DMS153 treated with DMSO at 0.1 percent for 48 hours (cell line): ENCODE data around the gene SACS.
"Not testable (repeated sequence)": the region's sequence is repeated elsewhere in the genome, so short reads cannot be mapped to it uniquely, and the experiment has no call there.

Source experiments
- DNase-seq: peaks from one replicate; lab custom pipeline; 2025; ENCODE audit not compliant: unreplicated experiment; lab: John Stamatoyannopoulos, UW

SACS gene

DNA sequence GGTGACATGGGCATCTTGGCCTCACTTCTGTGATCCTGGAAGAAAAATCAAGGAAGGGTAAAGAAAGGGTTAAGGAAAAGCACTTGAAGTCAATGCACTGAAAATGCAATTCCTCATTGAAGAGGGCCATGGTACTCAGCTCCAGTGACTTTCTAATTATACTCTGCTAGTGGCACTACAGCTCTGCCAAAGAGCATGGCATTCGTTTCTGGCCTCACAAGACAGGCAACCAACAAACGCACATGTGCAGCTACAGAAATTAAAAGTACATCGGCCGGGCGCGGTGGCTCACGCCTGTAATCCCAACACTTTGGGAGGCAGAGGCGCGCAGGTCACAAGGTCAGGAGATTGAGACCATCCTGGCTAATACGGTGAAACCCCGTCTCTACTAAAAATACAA is 21.8 kb downstream of the SACS start:
- DNase-seq: no peak

DNA sequence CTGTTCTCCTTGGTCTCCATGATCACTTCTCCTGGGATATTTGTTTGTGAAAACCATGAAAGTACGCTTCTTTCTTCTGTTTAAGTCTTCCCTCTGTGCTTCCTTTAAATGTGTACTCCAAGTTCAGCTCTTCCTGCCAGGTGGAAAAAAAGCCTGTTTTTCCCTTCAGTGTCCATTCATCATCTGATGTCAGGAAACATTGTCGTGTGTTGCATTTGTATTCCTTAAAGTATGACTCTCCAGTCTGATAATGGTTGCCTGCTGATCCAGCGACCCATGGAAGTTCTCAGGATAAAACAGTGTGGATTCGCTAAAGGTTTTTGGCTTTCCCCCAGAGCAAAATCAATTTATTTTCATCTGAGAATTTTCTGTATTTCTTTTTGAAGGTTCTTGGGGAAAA is 22.3 kb downstream of the SACS start:
- DNase-seq: no peak

- no peak for DNase-seq
Measured at GRCh38 chr13:23408026-23408425, 25.5 kb downstream of the SACS start.

DNA sequence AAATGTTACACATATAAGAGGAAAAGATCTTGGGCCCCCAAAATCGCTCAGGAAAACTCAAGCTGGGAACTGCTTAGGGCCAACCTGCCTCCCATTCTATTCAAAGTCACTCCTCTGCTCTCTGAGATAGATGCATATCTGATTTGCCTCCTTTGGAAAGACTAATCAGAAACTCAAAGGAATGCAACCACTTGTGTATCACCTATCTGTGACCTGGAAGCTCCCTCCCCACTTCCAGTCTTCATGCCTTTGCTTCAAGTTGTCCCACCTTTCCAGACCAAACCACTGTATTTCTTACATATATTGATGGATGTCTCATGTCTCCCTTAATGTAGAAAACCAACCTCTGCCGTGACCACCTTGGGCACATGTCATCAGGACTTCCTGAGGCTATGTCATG is 32.3 kb downstream of the SACS start:
- DNase-seq: not testable (repeated sequence)

- DNase-seq: no peak
Measured at GRCh38 chr13:23399347-23399746, 34.2 kb downstream of the SACS start.

- no peak for DNase-seq
Measured at GRCh38 chr13:23394821-23395220, 38.7 kb downstream of the SACS start.

- DNase-seq: no peak
Measured at GRCh38 chr13:23392925-23393645, 40.4 kb downstream of the SACS start.

DNA sequence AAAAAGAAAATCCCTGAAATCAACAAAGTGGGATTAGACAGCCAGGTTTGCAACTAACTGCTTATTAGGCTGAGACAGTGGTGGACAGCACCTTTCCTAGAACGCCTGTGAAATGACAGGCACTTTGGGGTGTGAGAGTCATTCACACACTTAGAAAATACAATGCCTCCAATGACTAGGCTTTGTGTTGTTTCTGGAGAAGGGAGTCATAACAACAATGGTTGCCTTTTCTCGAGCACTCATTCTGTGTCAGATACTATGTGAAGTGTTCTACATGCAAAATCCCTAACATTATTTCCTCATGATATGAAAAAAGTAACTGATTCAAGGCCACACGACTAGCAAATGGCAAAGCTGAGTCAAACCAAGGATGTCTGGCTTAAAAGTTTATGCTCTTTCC is 41.2 kb downstream of the SACS start:
- no peak for DNase-seq

DNA sequence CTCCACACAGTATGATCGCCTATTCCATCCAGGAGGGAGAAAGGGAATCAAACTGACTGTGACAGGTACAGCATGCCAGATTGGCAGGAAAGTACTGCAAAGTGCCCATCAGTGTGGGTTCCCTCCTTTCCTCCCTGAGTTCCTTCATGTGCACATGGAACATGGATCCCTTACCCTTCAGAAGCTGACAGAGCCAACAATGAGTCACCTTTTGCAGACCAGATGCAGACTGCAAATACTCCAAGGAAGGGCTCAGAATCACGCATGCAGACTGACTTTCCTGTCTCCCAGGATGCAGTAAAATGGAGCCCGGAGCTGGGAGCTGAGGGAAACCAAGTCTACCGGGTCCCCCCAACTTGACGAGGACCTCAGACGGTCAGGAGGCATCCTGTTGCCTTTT is 41.8 kb downstream of the SACS start:
- no peak for DNase-seq

- DNase-seq: no peak
Measured at GRCh38 chr13:23386533-23386932, 47.0 kb downstream of the SACS start.

DNA sequence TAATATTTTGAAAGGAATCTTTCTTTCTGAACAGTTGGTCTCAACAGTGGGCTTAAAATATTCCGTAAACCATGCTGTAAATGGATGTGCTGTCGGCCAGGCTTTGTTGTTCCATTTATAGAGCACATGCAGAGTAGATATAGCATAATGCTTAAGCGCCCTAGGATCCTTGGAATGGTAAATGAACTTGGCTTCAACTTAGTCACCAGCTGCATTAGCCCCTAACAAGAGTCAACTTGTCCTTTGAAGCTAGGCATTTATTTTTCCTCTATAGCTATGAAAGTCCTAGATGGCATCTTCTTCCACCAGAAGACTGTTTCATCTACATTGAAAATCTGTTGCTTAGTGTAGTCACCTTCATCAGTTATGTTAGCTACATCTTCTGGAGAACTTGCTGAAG is 47.6 kb downstream of the SACS start:
- DNase-seq: no peak

DNA sequence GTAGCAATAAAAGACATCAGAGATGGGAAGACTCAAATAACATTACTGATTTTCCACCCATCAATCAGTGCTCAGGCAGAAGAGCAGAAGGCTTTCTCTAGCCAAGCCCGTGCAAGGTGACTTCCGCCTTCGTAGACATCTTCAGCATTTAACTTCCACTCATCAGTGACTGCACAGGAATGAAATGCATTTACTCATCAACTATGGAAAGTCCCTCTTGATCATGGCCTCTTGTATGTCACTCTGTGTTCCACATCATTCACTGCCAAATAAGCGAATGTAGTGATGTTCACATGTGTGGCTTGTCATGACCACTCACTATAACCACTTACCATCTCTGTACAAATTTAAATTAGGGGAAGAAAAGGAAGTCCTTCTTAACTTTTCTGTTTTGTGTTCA is 49.4 kb downstream of the SACS start:
- no peak for DNase-seq

- no peak for DNase-seq
Measured at GRCh38 chr13:23383151-23383550, 50.4 kb downstream of the SACS start.

DNA sequence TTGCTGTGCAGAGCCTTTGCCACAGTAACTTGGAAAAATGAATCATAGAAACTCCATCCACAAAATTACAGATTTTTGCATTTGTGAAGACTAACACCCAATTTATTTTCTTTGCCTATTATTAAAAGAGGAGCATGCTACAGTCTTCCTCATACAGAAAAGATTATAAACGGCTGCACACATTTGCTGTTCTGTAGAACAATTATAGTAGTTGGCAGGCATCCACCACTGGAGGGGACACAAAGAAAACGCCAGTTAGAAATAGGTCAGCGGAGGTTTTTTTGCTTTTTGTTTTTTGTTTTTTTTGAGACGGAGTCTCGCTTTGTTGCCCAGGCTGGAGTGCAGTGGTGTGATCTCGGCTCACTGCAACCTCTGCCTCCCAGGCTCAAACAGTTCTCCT is 51.6 kb downstream of the SACS start:
- DNase-seq: no peak

DNA sequence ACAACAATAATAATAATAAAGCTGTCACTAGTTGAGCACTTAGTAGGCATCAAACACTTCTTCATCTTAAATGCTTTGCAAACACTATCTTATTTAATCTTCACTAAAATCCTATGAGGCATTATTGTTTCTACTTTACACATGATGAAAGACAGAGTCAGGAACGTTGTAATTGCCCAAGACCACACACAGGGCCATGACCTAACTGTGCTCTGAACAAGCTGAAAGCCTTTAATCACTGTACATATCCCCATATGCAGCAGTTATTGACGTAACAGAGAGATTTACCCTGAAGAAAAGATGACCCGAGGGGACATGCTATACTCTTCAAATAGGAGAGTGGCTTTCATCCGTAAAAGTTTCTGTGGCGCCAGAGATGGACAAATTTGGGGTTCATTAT is 53.0 kb downstream of the SACS start:
- no peak for DNase-seq

GRCh38 chr13:23377983-23378632 is 55.4 kb downstream of the SACS start:
- DNase-seq: no peak

DNA sequence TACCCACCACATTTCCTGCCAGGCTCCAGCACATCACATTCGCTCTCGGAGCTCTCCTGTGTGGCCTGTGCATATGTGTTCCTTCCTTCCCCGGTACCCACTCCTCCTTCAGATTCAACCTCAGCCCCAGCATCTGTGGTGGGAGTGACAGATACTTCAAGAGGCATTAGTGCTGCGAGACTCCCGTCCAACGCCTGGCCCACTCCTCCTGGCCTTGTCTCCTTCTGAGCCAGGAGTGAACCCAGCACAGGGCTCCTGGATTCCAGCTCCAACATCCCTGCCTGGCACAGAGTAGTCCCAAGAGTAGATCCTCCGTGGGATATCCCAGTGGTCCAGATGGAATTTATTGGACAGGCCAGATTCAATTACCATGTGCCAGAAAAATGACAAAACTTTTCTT is 55.9 kb downstream of the SACS start:
- DNase-seq: no peak

GRCh38 chr13:23375001-23375971 is 58.2 kb downstream of the SACS start:
- DNase-seq: peak; percentile 83

DNA sequence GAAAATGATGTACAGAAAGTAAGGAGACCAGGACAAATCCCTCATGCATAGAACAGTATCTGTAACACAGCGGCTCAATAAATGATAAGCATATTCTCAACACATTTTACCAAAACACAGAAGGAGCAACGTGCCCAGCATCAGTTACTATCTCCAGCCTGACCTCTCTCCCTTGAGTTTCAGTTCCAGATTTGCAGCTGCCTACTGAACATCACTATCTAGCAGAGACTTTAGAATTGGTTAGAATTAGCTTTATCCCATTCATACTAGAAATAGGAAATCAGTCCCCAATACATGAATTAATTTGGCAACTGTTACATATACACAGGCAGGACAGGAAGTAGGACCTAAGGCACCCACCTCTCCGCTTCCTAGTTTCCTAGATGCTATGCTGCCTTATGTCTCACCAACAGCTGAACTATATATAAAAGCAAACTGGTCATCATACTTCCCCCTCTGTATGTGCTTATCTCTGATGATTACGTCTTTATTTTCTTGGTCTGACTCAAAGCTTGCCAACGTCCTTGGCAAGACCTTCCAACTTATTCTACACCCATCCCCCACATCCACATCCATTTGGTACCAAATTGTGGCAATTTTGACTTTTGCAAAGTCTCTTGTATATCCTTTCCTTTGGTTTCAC is 61.1 kb downstream of the SACS start:
- DNase-seq: no peak

- no peak for DNase-seq
Measured at GRCh38 chr13:23367907-23368306, 65.6 kb downstream of the SACS start.

- no peak for DNase-seq
Measured at GRCh38 chr13:23365652-23366051, 67.8 kb downstream of the SACS start.
